ENCODE data around the gene PRMT3.
A peak's percentile ranks its signal among the peaks of the same experiment; 100 is the strongest.
"Not testable (repeated sequence)": the region's sequence is repeated elsewhere in the genome, so short reads cannot be mapped to it uniquely, and the experiment has no call there.

Gene PRMT3

GRCh38 chr11:20387261-20388095 lies at the start of gene PRMT3:
PRMT3 (plus strand) TSS chr11:20387716; CDS start chr11:20387747, 31 bp downstream.
- peak; percentile 97 for DNase-seq

- DNase-seq, result no peak
Measured at GRCh38 chr11:20342347-20343141, 45.0 kb upstream of the PRMT3 start.

GRCh38 chr11:20351136-20351535 lies 36.4 kb upstream of the PRMT3 start:
- no peak for DNase-seq

GRCh38 chr11:20351751-20352262 lies 35.7 kb upstream of the PRMT3 start:
- no peak for DNase-seq

DNA sequence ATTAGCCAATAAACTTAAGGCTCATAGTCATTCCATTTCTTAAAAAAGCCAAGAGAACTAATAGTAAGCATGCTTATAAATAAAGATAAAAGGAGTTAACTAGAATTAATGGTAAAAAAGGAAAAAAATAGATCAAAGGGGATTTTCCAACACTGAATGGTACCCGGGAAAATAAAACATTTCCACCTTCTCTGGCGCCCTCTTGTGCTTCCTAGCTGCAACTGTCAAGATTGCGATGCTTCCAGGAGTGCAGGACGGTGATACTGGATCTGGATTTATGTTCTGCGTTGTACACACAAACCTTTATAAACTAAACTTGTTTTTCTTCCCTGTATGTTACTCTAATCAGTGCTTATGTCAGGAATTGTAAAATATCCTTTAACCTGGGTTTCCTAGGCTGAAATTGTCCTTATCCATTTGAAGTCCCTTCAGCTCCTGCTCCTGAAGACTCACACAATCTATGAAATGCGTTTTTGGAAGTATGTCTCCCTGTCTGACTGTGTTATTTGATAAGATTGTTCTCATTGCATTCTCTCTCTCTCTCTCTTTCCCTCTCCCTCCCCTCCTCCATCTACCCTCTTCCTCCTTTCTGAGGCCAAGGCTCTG lies 33.6 kb upstream of the PRMT3 start:
- peak in 1 of 2 donors; percentile 36 for DNase-seq

DNA sequence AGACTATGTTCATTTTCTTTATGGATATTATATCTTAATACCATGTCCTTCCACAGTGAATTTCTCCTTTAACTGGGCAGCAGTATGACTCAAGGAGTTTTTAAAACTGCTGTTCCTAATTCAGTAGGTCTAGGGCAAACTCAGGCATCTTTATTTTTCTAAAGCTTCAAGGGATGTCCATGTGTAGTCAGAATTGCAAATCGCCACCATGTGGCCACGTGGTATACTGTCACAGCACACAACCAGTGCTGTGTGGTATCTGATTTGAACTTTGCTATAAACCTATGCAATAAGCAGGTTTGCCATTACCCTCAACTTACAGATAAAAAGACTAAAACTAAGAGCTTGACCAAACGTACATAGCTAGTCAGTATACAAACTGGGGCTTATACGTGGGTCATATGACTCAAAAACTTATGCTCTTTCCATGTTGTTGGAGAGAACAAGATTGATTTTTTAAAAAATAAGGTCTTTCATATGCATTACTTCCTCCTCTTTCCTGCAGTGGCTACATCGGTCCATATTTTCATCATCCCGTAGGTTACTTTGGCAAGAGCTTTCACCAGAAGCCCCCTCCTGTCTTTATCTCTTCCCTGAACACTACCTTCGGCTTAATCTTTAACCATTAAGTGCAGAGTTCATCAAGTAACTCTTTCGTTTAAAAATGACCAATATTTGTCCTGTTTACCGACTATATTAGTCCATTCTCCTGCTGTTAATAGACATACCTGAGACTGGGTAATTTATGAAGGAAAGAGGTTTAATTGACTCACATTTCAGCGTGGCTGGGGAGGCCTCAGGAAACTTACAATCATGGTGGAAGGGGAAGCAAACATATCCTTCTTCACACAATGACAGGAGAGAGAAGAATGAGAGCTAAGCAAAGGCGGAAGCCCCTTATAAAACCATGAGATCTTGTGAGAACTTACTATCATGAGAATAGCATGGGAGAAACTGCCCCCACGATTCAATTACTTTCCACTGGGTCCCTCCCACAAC lies 32.0 kb upstream of the PRMT3 start:
- DNase-seq, result peak; percentile 30 to 55

DNA sequence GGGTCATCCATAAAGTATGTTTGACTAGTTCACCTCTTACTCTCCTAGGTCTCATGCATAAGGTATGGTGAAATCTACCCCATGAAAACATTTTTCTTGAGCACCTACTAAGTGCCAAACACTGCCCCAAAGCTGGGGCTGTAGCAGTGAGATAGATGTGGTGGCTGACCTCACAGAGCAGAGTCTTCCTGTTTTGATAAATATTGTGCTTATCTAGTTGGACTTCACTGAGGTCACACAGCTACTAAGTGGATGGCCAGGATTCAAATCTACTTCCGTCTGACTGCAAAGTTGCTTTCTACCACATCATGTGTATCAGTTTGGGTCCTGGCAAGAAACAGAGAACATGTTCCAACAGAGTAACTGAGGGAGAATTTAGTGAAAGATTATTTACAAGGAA lies 30.4 kb upstream of the PRMT3 start:
- no peak for DNase-seq

DNA sequence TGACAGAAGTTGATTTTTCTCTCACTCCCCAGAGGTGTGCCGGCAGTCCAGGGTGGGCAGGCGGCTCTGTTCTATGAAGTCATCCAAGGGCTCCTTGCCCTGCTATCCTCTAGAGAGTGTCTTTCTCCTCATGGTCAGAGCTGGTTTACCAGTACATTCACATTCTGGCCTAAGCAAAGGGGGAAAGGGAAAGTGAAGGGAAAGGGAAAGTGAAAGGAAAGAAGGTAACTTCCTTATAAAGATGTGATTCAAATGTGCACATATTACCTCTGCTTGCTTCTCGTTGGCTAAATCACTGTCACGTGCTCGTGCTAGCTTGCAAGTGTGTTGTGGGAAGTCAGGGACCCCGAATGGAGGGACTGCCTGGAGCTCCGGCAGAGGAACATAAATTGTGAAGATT lies 26.9 kb upstream of the PRMT3 start:
- peak; percentile 58 to 69 for DNase-seq

DNA sequence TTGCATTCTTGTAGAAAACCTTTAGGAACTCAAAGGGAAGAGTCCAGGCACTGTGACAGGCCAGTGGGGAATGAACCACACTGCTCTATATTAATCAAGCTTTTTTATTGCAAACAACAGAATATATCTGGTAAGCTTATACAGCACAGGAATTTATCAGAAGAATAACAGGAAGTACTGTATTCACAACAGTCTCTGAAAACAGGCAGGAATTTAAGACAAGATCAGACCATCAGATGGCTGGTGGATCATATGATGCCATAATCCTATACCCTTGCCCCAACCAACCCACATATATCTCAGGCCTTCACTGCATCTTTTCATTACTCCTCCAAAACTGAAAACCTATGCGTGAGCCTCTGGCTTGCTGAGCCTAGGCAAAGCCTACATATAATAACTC lies 25.0 kb upstream of the PRMT3 start:
- no peak for DNase-seq

DNA sequence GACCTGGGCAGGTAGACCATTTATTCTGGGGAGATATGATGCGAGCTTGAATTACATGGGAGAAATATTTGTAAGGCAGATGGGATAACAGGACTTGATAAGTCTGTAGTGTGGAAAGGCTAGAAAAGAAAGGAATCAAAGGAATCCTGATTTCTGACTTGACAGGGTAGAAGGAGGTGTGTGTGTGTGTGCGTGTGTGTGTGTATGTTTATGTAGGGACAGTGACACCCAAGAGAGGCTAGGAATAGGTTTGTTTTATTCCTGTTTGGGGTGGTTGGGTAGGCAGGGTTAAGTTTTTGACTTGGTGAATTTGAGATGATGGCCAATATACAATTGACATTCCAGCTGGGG lies 24.4 kb upstream of the PRMT3 start:
- no peak for DNase-seq

- DNase-seq, result peak; percentile 79 to 80
Measured at GRCh38 chr11:20363500-20364340, 23.8 kb upstream of the PRMT3 start, which contains the start of gene HTATIP2. HTATIP2 (plus strand) TSS chr11:20363714; CDS start chr11:20364238, 524 bp downstream.

DNA sequence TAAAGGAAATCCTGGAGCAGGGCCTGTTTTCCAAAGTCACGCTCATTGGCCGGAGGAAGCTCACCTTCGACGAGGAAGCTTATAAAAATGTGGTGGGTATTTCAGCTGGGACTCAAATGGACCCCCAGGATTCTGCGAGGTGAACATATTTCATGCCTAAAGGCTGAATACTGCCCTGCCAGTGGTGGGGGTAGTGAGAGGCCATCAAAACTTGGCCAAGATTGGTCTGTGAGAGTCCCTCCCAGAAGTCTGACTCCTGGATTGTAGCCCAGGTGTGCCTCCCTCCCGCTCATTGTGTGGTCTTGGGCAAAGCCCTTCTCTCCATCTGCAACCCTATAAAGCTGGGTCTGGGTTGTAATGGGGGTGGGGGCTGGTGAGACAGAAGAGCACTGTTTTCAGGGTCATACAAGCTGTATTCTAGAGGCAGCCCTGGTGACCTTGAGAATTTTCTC lies 23.1 kb upstream of the PRMT3 start:
- DNase-seq, result no peak

- DNase-seq, result not testable (repeated sequence)
Measured at GRCh38 chr11:20365465-20365864, 22.1 kb upstream of the PRMT3 start.

DNA sequence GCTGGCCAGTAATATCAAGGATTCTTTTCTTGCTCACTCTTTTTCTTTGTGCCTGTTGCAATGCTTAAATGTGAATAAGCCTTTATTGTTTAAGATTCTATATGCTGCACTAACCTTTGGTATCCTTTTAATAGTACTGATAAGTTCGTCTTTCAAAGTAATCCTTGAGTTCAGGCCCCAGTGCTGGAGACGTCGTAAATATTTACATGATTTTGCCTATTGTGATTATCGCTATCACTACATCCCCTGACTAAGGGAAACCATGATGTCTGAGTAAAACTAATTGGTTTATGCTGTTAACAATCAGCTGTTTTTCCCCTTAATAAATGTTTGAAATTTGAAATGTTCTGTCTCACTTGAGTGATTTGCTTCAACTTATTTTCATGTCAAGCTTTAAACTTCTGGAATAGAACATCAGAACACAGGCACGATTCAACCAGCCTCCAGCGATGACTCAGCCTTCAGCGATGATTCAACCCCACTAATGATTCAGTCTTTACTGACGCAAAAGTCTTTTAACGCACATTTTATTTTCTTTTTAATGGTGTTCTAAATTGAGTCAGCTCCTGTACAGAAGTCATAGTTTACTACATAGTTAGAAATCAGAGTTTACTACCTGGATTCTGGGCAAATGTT lies 20.1 kb upstream of the PRMT3 start:
- DNase-seq, result no peak

- no peak for DNase-seq
Measured at GRCh38 chr11:20368438-20368837, 19.1 kb upstream of the PRMT3 start.

DNA sequence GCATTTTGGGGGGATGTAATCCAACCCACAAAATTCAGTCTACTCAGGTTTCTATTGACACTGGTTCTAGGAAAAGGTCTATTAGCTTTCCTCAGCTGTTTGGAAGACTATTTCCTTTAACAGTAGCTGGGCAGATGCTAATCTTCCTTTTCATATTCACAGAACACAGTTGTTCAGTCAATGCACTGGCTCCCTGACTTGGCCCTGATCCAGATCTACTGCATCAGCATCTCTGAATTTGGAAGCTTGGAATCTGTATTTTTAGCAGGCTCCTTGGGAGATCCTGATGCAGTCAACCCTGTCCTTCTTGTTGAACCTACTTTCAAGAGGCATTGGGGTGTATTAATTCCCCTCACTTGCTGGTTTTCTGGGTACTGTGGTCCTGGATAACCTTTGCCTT lies 17.7 kb upstream of the PRMT3 start:
- DNase-seq, result no peak

DNA sequence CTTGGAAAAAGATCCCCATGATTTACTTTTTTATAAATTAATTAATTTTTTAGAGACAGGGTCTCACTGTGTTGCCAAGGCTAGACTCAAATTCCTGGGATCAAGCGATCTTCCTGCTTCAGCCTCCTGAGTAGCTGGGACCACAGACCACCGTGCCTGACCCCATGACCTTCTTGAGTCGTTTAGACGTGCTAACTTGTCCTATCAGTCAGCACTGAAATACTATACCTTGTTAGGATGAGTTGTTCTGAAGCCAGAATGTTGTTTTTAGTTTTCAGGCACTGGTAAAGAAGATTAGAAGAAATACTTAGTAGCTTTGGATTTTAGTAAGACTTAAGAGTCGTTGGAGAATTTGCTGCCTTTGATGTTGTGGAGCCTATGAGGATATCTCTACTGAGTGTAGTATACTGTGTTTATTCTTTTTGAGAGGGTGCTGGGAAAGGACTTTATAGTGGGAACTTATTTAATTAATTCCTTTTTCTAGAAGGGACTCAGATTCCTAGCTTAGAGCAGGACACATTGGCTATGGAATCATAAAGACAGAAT lies 15.4 kb upstream of the PRMT3 start:
- no peak for DNase-seq

- DNase-seq, result no peak
Measured at GRCh38 chr11:20373147-20373546, 14.4 kb upstream of the PRMT3 start.

DNA sequence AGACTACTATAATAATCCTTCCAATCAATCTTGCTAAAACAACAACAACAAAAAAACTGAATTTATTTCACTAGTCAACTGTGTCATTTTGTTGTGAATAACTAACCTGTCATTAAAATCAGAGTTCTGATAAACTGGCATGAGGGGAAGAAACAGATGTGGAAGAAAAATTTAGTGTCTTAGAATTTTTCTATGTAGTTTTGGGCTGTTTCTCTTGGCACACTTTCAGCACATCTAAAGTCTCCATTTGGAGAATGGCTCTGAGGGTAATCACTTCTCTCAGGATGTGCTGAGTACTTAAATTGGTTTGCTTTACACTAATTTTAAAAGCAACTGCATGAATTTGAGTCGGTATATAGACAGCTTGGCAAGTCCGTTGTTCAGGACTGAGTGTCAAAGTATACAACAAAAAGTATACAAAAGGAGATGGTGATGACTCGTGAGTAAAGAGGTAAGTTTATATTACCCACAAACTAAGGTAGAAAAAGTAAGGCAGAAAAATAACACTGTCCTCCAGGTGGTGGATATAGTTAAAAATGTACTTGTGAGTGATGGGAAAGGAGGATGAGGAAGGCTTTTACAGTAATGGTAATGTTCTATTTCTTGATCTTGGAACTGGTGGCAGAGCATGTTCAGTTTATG lies 13.8 kb upstream of the PRMT3 start:
- DNase-seq, result no peak
